Retina (tissue), 1 donor: ENCODE measurements around the gene G6PD.
"Not testable (repeated sequence)": the region's sequence is repeated elsewhere in the genome, so short reads cannot be mapped to it uniquely, and the experiment has no call there.

Experiments
- DNase-seq: peaks from one replicate; pipeline ENCODE4 v3.0.0-alpha.2; 2016

G6PD gene

GRCh38 chrX:154541896-154542722 is 4.5 kb downstream of the G6PD start:
- no peak for DNase-seq

- DNase-seq: no peak
These were observed 5.1 kb downstream of the G6PD start for GRCh38 chrX:154541589-154541895.

- DNase-seq: no peak
These were observed 5.6 kb downstream of the G6PD start for GRCh38 chrX:154540897-154541535.

GRCh38 chrX:154540365-154540764 is 6.3 kb downstream of the G6PD start:
- not testable (repeated sequence) for DNase-seq

- DNase-seq: no peak
These were observed 7.6 kb downstream of the G6PD start for GRCh38 chrX:154539077-154539476.

- DNase-seq: no peak
These were observed 10.8 kb downstream of the G6PD start for GRCh38 chrX:154535892-154536291.

GRCh38 chrX:154534526-154535322 is 11.9 kb downstream of the G6PD start:
- peak; percentile 86 for DNase-seq

GRCh38 chrX:154532690-154533089 is 14.0 kb downstream of the G6PD start:
- no peak for DNase-seq

GRCh38 chrX:154531626-154532025 is 15.0 kb downstream of the G6PD start:
- DNase-seq: no peak

GRCh38 chrX:154530286-154530685 is 16.4 kb downstream of the G6PD start:
- no peak for DNase-seq

GRCh38 chrX:154529206-154529612 is 17.4 kb downstream of the G6PD start:
- DNase-seq: no peak

GRCh38 chrX:154526901-154527675 is 19.6 kb downstream of the G6PD start:
- DNase-seq: peak; percentile 84

GRCh38 chrX:154525606-154526490 is 20.8 kb downstream of the G6PD start:
- DNase-seq: no peak

- DNase-seq: no peak
These were observed 27.3 kb downstream of the G6PD start for GRCh38 chrX:154519389-154519788.

- peak; percentile 51 for DNase-seq
These were observed 29.4 kb downstream of the G6PD start for GRCh38 chrX:154517101-154517781.

- no peak for DNase-seq
These were observed 30.0 kb downstream of the G6PD start for GRCh38 chrX:154516656-154517100.

- peak; percentile 89 for DNase-seq
These were observed 30.5 kb downstream of the G6PD start, which contains the start of gene FAM3A for GRCh38 chrX:154515966-154516655. Gene FAM3A, minus strand, starts transcription at chrX:154516232. Its CDS starts 460 bp downstream, at chrX:154515772.

GRCh38 chrX:154515090-154515965 is 31.3 kb downstream of the G6PD start:
- DNase-seq: no peak

GRCh38 chrX:154513716-154514115 is 32.9 kb downstream of the G6PD start:
- no peak for DNase-seq
